Thyroid gland (tissue), 4 donors: Measurements from ENCODE around the gene CCDC92.

ENCODE experiments used
- CTCF ChIP-seq, 6 experiments: fragments of 200-600 bp in 3 of 6; fragments of 450-650 bp in 3 of 6; sonication (generic) in 3 of 6; IDR thresholded peaks; one replicate each; pipeline ENCODE4 v1.5.1; 2016 to 2019; ENCODE audit warnings: antibody characterized with exemption in 6 of 6, mild to moderate bottlenecking in 2 of 6, inconsistent platforms in 1 of 6, moderate library complexity in 1 of 6
- POLR2A ChIP-seq, 2 donors: fragments of 450-650 bp; IDR thresholded peaks; one replicate each; pipeline ENCODE4 v1.6.1; 2017; ENCODE audit warnings: antibody characterized with exemption in 2 of 2, mild to moderate bottlenecking in 2 of 2, moderate library complexity in 1 of 2

DNA sequence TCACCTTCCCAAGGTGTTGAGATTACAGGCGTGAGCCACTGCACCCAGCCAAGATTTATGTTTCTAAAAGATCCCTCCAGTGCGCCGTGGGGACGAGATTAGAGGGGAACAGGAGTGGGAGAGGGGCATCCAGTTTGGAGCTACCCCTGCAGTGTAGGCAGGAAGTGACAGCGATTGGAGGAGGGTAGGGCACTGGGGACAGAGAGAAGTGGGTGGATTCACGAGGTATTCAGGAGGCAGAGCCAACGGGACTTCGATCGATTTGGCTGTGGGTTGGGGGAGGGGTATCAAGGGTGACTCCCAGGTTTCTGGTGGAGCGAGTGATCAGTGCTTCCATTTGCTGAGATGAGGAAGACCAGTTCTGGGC is 82.1 kb downstream of the CCDC92 start:
- TF ChIP-seq CTCF (IDR thresholded peaks at IDR 0.05) (no peak), POLR2A (IDR thresholded peaks at IDR 0.05) (no peak)
